GM18505 (cell line): ENCODE data around the gene TTLL13.

Experiments
- ATAC-seq: cut with Tn5 transposase; IDR thresholded peaks from one replicate; pipeline ENCODE4 v1.9.1; 2021; ENCODE audit not compliant: unreplicated experiment
- POLR2A ChIP-seq: IDR thresholded peaks from 4 replicates; pipeline ENCODE4 v1.6.1; 2011; ENCODE audit warnings: borderline replicate concordance; ENCODE audit not compliant: insufficient read depth, insufficient read length; ENCODE audit errors: extremely low read depth

Gene TTLL13

GRCh38 chr15:90307661-90308060 lies 58.3 kb downstream of the TTLL13 start:
- TF ChIP-seq POLR2A = no peak
- no peak for ATAC-seq

- TF ChIP-seq POLR2A = no peak
- ATAC-seq = no peak
Observed at GRCh38 chr15:90309020-90309419, 59.7 kb downstream of the TTLL13 start.
